Measurements from ENCODE around the gene FLRT2. TPM values are rescaled to one million over a fixed set of nuclear protein-coding genes. Genes with fewer than 3 reads are reported as not detected.

The FLRT2 gene
- total RNA-seq, 1 donor, result 14.7 TPM

- no peak for DNase-seq (ENCODE audit: low read depth)
- H3K4me3 ChIP-seq (ENCODE audit: low read depth, low read length), result no peak overlapping the region
- TF ChIP-seq, protein P1, sequence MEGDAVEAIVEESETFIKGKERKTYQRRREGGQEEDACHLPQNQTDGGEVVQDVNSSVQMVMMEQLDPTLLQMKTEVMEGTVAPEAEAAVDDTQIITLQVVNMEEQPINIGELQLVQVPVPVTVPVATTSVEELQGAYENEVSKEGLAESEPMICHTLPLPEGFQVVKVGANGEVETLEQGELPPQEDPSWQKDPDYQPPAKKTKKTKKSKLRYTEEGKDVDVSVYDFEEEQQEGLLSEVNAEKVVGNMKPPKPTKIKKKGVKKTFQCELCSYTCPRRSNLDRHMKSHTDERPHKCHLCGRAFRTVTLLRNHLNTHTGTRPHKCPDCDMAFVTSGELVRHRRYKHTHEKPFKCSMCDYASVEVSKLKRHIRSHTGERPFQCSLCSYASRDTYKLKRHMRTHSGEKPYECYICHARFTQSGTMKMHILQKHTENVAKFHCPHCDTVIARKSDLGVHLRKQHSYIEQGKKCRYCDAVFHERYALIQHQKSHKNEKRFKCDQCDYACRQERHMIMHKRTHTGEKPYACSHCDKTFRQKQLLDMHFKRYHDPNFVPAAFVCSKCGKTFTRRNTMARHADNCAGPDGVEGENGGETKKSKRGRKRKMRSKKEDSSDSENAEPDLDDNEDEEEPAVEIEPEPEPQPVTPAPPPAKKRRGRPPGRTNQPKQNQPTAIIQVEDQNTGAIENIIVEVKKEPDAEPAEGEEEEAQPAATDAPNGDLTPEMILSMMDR (IDR thresholded peaks at IDR 0.05; ENCODE audit: insufficient read depth, low read depth, low read length), result no peak
Measured at GRCh38 chr14:85573406-85573805, 43.5 kb downstream of the FLRT2 start.

GRCh38 chr14:85574853-85575616 lies 45.1 kb downstream of the FLRT2 start:
- DNase-seq (ENCODE audit: low read depth), result no peak

GRCh38 chr14:85575617-85575898 lies 45.6 kb downstream of the FLRT2 start:
- no peak for DNase-seq (ENCODE audit: low read depth)
- H3K4me3 ChIP-seq (ENCODE audit: low read depth, low read length), result no peak overlapping the region
- TF ChIP-seq, protein P1 (IDR thresholded peaks at IDR 0.05; ENCODE audit: insufficient read depth, low read depth, low read length), result no peak

More at GRCh38 chr14:85574853-85575616, 45.1 kb downstream of the FLRT2 start:
- H3K4me3 ChIP-seq (ENCODE audit: low read depth, low read length), result no peak overlapping the region
- TF ChIP-seq, protein P1 (IDR thresholded peaks at IDR 0.05; ENCODE audit: insufficient read depth, low read depth, low read length), result no peak

DNA sequence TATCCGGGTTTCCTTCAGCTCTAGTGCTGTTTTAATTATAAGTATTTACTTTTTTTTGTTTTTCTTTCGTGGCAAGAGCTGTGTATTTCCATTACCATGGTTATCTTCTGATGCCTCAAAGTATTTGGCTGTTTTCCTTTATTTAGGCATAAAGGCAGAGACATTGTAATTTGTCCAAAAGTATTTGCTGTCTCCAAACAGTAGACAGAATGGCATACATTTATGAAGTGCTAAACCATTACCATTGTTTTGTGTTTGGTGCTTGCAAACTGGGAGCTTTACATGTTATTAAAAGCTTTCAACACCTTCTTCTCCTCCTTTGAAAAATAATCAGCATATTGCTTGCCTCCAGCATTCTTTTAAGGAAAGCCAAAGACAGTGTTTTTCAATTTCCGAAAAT lies 46.3 kb downstream of the FLRT2 start:
- TF ChIP-seq, protein P1 (IDR thresholded peaks at IDR 0.05; ENCODE audit: insufficient read depth, low read depth, low read length), result no peak
- DNase-seq (ENCODE audit: low read depth), result no peak
- no peak overlapping the region for H3K4me3 ChIP-seq (ENCODE audit: low read depth, low read length)

GRCh38 chr14:85576848-85577542 lies 47.1 kb downstream of the FLRT2 start:
- DNase-seq (ENCODE audit: low read depth), result no peak
- TF ChIP-seq, protein P1 (IDR thresholded peaks at IDR 0.05; ENCODE audit: insufficient read depth, low read depth, low read length), result no peak

DNA sequence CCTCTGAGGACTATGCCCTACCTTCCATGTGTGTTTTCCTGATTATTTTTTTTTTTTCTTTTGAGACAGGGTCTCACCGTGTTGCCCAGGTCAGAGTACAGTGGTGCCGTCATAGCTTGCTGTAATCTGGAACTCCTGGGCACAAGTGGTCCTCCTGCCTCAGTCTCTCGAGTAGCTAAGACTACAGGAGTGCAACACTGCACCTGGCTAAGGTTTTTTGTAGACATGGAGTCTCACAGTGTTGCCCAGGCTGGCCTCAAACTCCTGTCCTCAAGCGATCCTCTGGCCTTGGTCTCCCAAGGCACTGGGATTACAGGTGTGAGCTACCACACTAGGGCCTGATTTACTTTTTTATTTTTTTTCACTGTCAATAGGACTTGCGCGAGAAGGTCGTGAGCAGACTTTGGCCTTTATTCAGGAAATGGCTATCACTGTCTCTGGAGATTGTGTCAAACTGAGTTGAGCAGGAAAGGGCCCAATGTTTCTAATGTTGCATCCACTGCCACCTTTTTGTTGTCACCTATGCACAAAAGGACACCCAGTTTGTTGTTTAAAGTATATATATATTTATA lies 47.7 kb downstream of the FLRT2 start:
- TF ChIP-seq, protein P1 (IDR thresholded peaks at IDR 0.05; ENCODE audit: insufficient read depth, low read depth, low read length), result no peak
- DNase-seq (ENCODE audit: low read depth), result no peak
- H3K4me3 ChIP-seq (ENCODE audit: low read depth, low read length), result no peak overlapping the region

More at GRCh38 chr14:85576848-85577542, 47.1 kb downstream of the FLRT2 start:
- H3K4me3 ChIP-seq (ENCODE audit: low read depth, low read length), result no peak overlapping the region

Measured in fibroblast of villous mesenchyme (primary cell).